ENCODE results near the gene PRKCSH.
A peak's percentile ranks its signal among the peaks of the same experiment; 100 is the strongest.
"Not testable (repeated sequence)": the region's sequence is repeated elsewhere in the genome, so short reads cannot be mapped to it uniquely, and the experiment has no call there.

Gene PRKCSH

DNA sequence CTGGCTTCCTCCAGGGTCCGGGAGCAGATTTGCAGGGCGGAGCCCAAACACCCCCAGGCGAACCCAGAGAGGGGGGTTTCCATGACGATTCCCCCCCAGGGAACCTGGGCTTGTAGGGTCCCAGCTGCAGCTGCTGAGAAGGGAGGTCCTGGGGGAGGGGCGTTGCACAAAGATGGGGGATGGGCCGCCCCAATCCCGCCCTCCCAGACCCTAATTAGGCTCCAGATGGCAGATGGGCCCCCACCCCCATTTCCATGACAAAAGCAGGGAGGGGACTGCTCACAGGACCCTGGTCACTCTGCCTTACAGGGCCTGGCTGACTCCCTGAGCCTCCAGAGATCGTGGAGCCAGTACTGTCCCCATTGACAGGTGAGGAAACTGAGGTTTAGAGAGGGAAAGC lies 30.2 kb downstream of the PRKCSH start:
- H3K4me2 ChIP-seq (ENCODE audit: insufficient read depth, low read length, poor library complexity, severe bottlenecking) = no peak overlapping the region
- no peak overlapping the region for H2AK5ac ChIP-seq (ENCODE audit: low read depth, low read length)
- peaks cover 1 to 83% of the 10 kb centered on the region in 2 donors for H3K36me3 ChIP-seq (replicated peaks in 1 of 2; ENCODE audit: control insufficient read depth in 2 of 2, insufficient read depth in 2 of 2, low read length in 2 of 2)
- H3K27me3 ChIP-seq (ENCODE audit: control insufficient read depth in 3 of 3, insufficient read depth in 3 of 3, low read depth in 1 of 3, low read length in 3 of 3) = peaks cover 0 to 4% (median 0%) of the 10 kb centered on the region in 3 experiments
- peaks cover 0 to 6% of the 10 kb centered on the region in 2 donors for H3K9me3 ChIP-seq (replicated peaks in 1 of 2; ENCODE audit: control insufficient read depth in 2 of 2, insufficient read depth in 1 of 2, low read depth in 1 of 2, low read length in 2 of 2)
- no peak for DNase-seq (ENCODE audit: low spot score)
- peak overlapping the region; percentile 85 for H3K18ac ChIP-seq (ENCODE audit: low read length)
- no peak overlapping the region for H4K8ac ChIP-seq (ENCODE audit: low read depth, low read length)
- no peak overlapping the region for H2BK5ac ChIP-seq (ENCODE audit: low read length)
- no peak overlapping the region for H3K14ac ChIP-seq (ENCODE audit: low read length)
- H3K9ac ChIP-seq (ENCODE audit: low read depth, low read length, poor library complexity) = no peak overlapping the region
- H3K79me1 ChIP-seq (ENCODE audit: low read depth, low read length) = peaks cover 11% of the 10 kb centered on the region
- H3K23ac ChIP-seq (ENCODE audit: low read depth, low read length, poor library complexity) = no peak overlapping the region
- no peak overlapping the region for H4K91ac ChIP-seq (ENCODE audit: low read depth, low read length, poor library complexity)
- H3K4ac ChIP-seq (ENCODE audit: low read length) = no peak overlapping the region
- WGBS, 2 donors (ENCODE audit: extremely low coverage in 2 of 2, insufficient read length in 2 of 2, insufficient replicate concordance in 1 of 2) = no CpG with 5 or more reads among the region's 8 CpGs
- peaks cover 2 to 9% of the 10 kb centered on the region in 2 donors for H3K4me1 ChIP-seq (ENCODE audit: control insufficient read depth in 2 of 2, insufficient read depth in 1 of 2, low read depth in 1 of 2, low read length in 2 of 2)
- H2BK120ac ChIP-seq (ENCODE audit: low read depth, low read length) = no peak overlapping the region
- no peak overlapping the region for H3K27ac ChIP-seq (replicated peaks; ENCODE audit: low read length)
- no peak overlapping the region for H2AFZ ChIP-seq (ENCODE audit: low read length)
- H3K4me3 ChIP-seq (ENCODE audit: low read length in 2 of 2) = no peak overlapping the region
- no peak overlapping the region for H2BK12ac ChIP-seq (ENCODE audit: low read length)
- no peak overlapping the region for H2BK15ac ChIP-seq (ENCODE audit: low read length)

DNA sequence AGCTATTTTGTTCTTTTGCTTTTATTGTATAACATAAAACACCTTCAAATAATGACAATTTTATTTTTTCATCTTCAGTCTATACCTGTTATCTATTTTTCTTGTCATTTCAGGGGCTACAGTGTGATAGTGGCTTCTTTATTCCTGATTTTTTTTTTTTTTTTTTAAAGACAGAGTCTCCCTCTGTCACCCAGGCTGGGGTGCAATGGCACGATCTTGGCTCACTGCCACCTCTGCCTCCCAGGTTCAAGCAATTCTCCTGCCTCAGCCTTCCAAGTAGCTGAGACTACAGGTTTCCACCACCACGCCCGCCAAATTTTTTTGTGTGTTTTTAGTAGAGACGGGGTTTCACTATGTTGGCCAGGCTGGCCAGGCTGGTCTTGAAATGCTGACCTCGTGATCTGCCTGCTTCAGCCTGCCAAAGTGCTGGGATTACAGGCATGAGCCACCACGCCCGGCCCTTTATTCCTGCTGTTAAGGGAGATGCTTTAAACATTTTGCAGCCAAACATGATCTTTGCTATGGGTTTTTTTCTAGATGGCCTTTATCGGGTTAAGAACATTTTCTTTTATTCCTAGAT lies 32.9 kb downstream of the PRKCSH start:
- H3K14ac ChIP-seq (ENCODE audit: low read length) = peak overlapping the region; percentile 21
- H2AFZ ChIP-seq (ENCODE audit: low read length); H2BK12ac ChIP-seq (ENCODE audit: low read length); H3K27me3 ChIP-seq (ENCODE audit: control insufficient read depth in 3 of 3, insufficient read depth in 3 of 3, low read depth in 1 of 3, low read length in 3 of 3); H3K4me1 ChIP-seq (ENCODE audit: control insufficient read depth in 2 of 2, insufficient read depth in 1 of 2, low read depth in 1 of 2, low read length in 2 of 2); DNase-seq (ENCODE audit: low spot score); H3K79me1 ChIP-seq (ENCODE audit: low read depth, low read length); H2BK15ac ChIP-seq (ENCODE audit: low read length); H2BK5ac ChIP-seq (ENCODE audit: low read length); H3K9me3 ChIP-seq (replicated peaks in 1 of 2; ENCODE audit: control insufficient read depth in 2 of 2, insufficient read depth in 1 of 2, low read depth in 1 of 2, low read length in 2 of 2); H2AK5ac ChIP-seq (ENCODE audit: low read depth, low read length); H3K4me3 ChIP-seq (ENCODE audit: low read length in 2 of 2); H3K23ac ChIP-seq (ENCODE audit: low read depth, low read length, poor library complexity); H4K8ac ChIP-seq (ENCODE audit: low read depth, low read length); H3K18ac ChIP-seq (ENCODE audit: low read length); H4K91ac ChIP-seq (ENCODE audit: low read depth, low read length, poor library complexity); H2BK120ac ChIP-seq (ENCODE audit: low read depth, low read length); H3K9ac ChIP-seq (ENCODE audit: low read depth, low read length, poor library complexity); H3K27ac ChIP-seq (replicated peaks; ENCODE audit: low read length); H3K4ac ChIP-seq (ENCODE audit: low read length); H3K4me2 ChIP-seq (ENCODE audit: insufficient read depth, low read length, poor library complexity, severe bottlenecking): not testable (repeated sequence)
- H3K36me3 ChIP-seq (replicated peaks in 1 of 2; ENCODE audit: control insufficient read depth in 2 of 2, insufficient read depth in 2 of 2, low read length in 2 of 2) = peaks cover 1 to 77% of the 10 kb centered on the region in 2 donors
- WGBS, 2 donors (ENCODE audit: extremely low coverage in 2 of 2, insufficient read length in 2 of 2, insufficient replicate concordance in 1 of 2) = no CpG with 5 or more reads among the region's 8 CpGs

GRCh38 chr19:11473725-11474124 lies 38.3 kb downstream of the PRKCSH start:
- Histone ChIP-seq H2BK15ac (ENCODE audit: low read length) (no peak overlapping the region), H3K4me2 (ENCODE audit: insufficient read depth, low read length, poor library complexity, severe bottlenecking) (no peak overlapping the region), H3K23ac (ENCODE audit: low read depth, low read length, poor library complexity) (no peak overlapping the region), H2BK120ac (ENCODE audit: low read depth, low read length) (no peak overlapping the region), H3K79me1 (ENCODE audit: low read depth, low read length) (no peaks in the 10 kb centered on the region), H2BK5ac (ENCODE audit: low read length) (no peak overlapping the region), H2BK12ac (ENCODE audit: low read length) (no peak overlapping the region), H3K4ac (ENCODE audit: low read length) (no peak overlapping the region), H3K9ac (ENCODE audit: low read depth, low read length, poor library complexity) (no peak overlapping the region), H3K27ac (replicated peaks; ENCODE audit: low read length) (no peak overlapping the region), H4K8ac (ENCODE audit: low read depth, low read length) (no peak overlapping the region), H2AFZ (ENCODE audit: low read length) (no peak overlapping the region), H3K4me3 (ENCODE audit: low read length in 2 of 2) (no peak overlapping the region), H3K9me3 (replicated peaks in 1 of 2; ENCODE audit: control insufficient read depth in 2 of 2, insufficient read depth in 1 of 2, low read depth in 1 of 2, low read length in 2 of 2) (no peaks in the 10 kb centered on the region), H3K4me1 (ENCODE audit: control insufficient read depth in 2 of 2, insufficient read depth in 1 of 2, low read depth in 1 of 2, low read length in 2 of 2) (peaks cover 0 to under 1% of the 10 kb centered on the region in 2 donors), H2AK5ac (ENCODE audit: low read depth, low read length) (no peak overlapping the region), H3K18ac (ENCODE audit: low read length) (no peak overlapping the region), H3K36me3 (replicated peaks in 1 of 2; ENCODE audit: control insufficient read depth in 2 of 2, insufficient read depth in 2 of 2, low read length in 2 of 2) (peaks cover 0 to 84% of the 10 kb centered on the region in 2 donors), H3K27me3 (ENCODE audit: control insufficient read depth in 3 of 3, insufficient read depth in 3 of 3, low read depth in 1 of 3, low read length in 3 of 3) (peaks cover 0 to 2% (median 0%) of the 10 kb centered on the region in 3 experiments), H3K14ac (ENCODE audit: low read length) (no peak overlapping the region), H4K91ac (ENCODE audit: low read depth, low read length, poor library complexity) (no peak overlapping the region)
- no peak for DNase-seq (ENCODE audit: low spot score)
- no CpG with 5 or more reads among the region's 4 CpGs for WGBS, 2 donors (ENCODE audit: extremely low coverage in 2 of 2, insufficient read length in 2 of 2, insufficient replicate concordance in 1 of 2)

- H3K79me1 ChIP-seq (ENCODE audit: low read depth, low read length); H3K18ac ChIP-seq (ENCODE audit: low read length); H3K14ac ChIP-seq (ENCODE audit: low read length); H2AFZ ChIP-seq (ENCODE audit: low read length); H3K4me3 ChIP-seq (ENCODE audit: low read length in 2 of 2); H3K23ac ChIP-seq (ENCODE audit: low read depth, low read length, poor library complexity); H2AK5ac ChIP-seq (ENCODE audit: low read depth, low read length); H3K4ac ChIP-seq (ENCODE audit: low read length); H2BK5ac ChIP-seq (ENCODE audit: low read length); H4K91ac ChIP-seq (ENCODE audit: low read depth, low read length, poor library complexity); H2BK15ac ChIP-seq (ENCODE audit: low read length); H3K4me2 ChIP-seq (ENCODE audit: insufficient read depth, low read length, poor library complexity, severe bottlenecking); H3K9ac ChIP-seq (ENCODE audit: low read depth, low read length, poor library complexity); H3K27ac ChIP-seq (replicated peaks; ENCODE audit: low read length); H2BK120ac ChIP-seq (ENCODE audit: low read depth, low read length); H2BK12ac ChIP-seq (ENCODE audit: low read length); H4K8ac ChIP-seq (ENCODE audit: low read depth, low read length); H3K4me1 ChIP-seq (ENCODE audit: control insufficient read depth in 2 of 2, insufficient read depth in 1 of 2, low read depth in 1 of 2, low read length in 2 of 2); DNase-seq (ENCODE audit: low spot score); H3K9me3 ChIP-seq (replicated peaks in 1 of 2; ENCODE audit: control insufficient read depth in 2 of 2, insufficient read depth in 1 of 2, low read depth in 1 of 2, low read length in 2 of 2): not testable (repeated sequence)
- Histone ChIP-seq H3K27me3 (ENCODE audit: control insufficient read depth in 3 of 3, insufficient read depth in 3 of 3, low read depth in 1 of 3, low read length in 3 of 3) (peaks cover 0 to 19% (median 5%) of the 10 kb centered on the region in 3 experiments), H3K36me3 (replicated peaks in 1 of 2; ENCODE audit: control insufficient read depth in 2 of 2, insufficient read depth in 2 of 2, low read length in 2 of 2) (peaks cover 0 to 76% of the 10 kb centered on the region in 2 donors)
- WGBS, 2 donors (ENCODE audit: extremely low coverage in 2 of 2, insufficient read length in 2 of 2, insufficient replicate concordance in 1 of 2) = no CpG with 5 or more reads among the region's 3 CpGs
Measured at GRCh38 chr19:11475343-11475742, 39.9 kb downstream of the PRKCSH start.
